BE2C (cell line): ENCODE measurements around the gene MSS51.
"Not testable (repeated sequence)": the region's sequence is repeated elsewhere in the genome, so short reads cannot be mapped to it uniquely, and the experiment has no call there.

ENCODE experiments used
- DNase-seq: peaks from one replicate; pipeline ENCODE4 v3.0.0-alpha.2; 2020
- H3K27me3 ChIP-seq: fragments of 250-450 bp; sonication (Bioruptor Pico); 2 replicates; pipeline ENCODE4 v1.5.1; 2020; ENCODE audit warnings: mild to moderate bottlenecking
- H3K36me3 ChIP-seq: fragments of 250-450 bp; sonication (Bioruptor Pico); 2 replicates; pipeline ENCODE4 v1.5.1; 2020; ENCODE audit warnings: mild to moderate bottlenecking
- H3K4me1 ChIP-seq: fragments of 250-450 bp; sonication (Bioruptor Pico); 2 replicates; pipeline ENCODE4 v1.5.1; 2020
- H3K4me3 ChIP-seq: 2 replicates; pipeline ENCODE4 v1.5.1; 2011; ENCODE audit warnings: low read depth, low read length
- H3K9me3 ChIP-seq: fragments of 250-450 bp; sonication (Bioruptor Pico); 2 replicates; pipeline ENCODE4 v1.5.1; 2020
- CTCF ChIP-seq: IDR thresholded peaks from 2 replicates; pipeline ENCODE4 v1.5.1; 2012; ENCODE audit warnings: mild to moderate bottlenecking, low read depth, low read length

MSS51 gene

GRCh38 chr10:73399063-73399462 lies 34.3 kb downstream of the MSS51 start:
- Histone ChIP-seq H3K9me3 (no peaks in the 10 kb centered on the region), H3K36me3 (peaks cover 19% of the 10 kb centered on the region), H3K4me3 (no peak overlapping the region), H3K27me3 (no peaks in the 10 kb centered on the region), H3K4me1 (no peaks in the 10 kb centered on the region)
- no peak for DNase-seq
- no peak for TF ChIP-seq CTCF

GRCh38 chr10:73398024-73398423 lies 35.3 kb downstream of the MSS51 start:
- TF ChIP-seq CTCF = peak; percentile 29; the same call in 1 of the 2 replicates
- peaks cover 19% of the 10 kb centered on the region for H3K36me3 ChIP-seq
- H3K27me3 ChIP-seq = no peaks in the 10 kb centered on the region
- H3K4me1 ChIP-seq = no peaks in the 10 kb centered on the region
- no peaks in the 10 kb centered on the region for H3K9me3 ChIP-seq
- no peak for DNase-seq
- H3K4me3 ChIP-seq = no peak overlapping the region

- not testable (repeated sequence) for H3K4me1 ChIP-seq, H3K9me3 ChIP-seq, H3K4me3 ChIP-seq, DNase-seq, H3K27me3 ChIP-seq
- H3K36me3 ChIP-seq = peaks cover 23% of the 10 kb centered on the region
Observed at GRCh38 chr10:73394325-73394724, 39.0 kb downstream of the MSS51 start.

- no peaks in the 10 kb centered on the region for H3K4me1 ChIP-seq
- H3K36me3 ChIP-seq = peaks cover 17% of the 10 kb centered on the region
- H3K27me3 ChIP-seq = no peaks in the 10 kb centered on the region
- no peaks in the 10 kb centered on the region for H3K9me3 ChIP-seq
- DNase-seq = no peak
- no peak for TF ChIP-seq CTCF
- H3K4me3 ChIP-seq = no peak overlapping the region
Observed at GRCh38 chr10:73388228-73388627, 45.1 kb downstream of the MSS51 start.

- peaks cover 25% of the 10 kb centered on the region for H3K36me3 ChIP-seq
- TF ChIP-seq CTCF = no peak
- H3K27me3 ChIP-seq = no peaks in the 10 kb centered on the region
- H3K9me3 ChIP-seq = no peaks in the 10 kb centered on the region
- no peak overlapping the region for H3K4me3 ChIP-seq
- H3K4me1 ChIP-seq = no peaks in the 10 kb centered on the region
- DNase-seq = no peak
Observed at GRCh38 chr10:73386583-73386982, 46.8 kb downstream of the MSS51 start.

- H3K4me1 ChIP-seq = no peaks in the 10 kb centered on the region
- no peaks in the 10 kb centered on the region for H3K27me3 ChIP-seq
- no peaks in the 10 kb centered on the region for H3K9me3 ChIP-seq
- no peak overlapping the region for H3K4me3 ChIP-seq
- H3K36me3 ChIP-seq = peaks cover 25% of the 10 kb centered on the region
- no peak for DNase-seq
- TF ChIP-seq CTCF = no peak
Observed at GRCh38 chr10:73379064-73379748, 54.2 kb downstream of the MSS51 start.
